ENCODE results near the gene MGAT5B.

GRCh38 chr17:76878568-76878967, 10.4 kb downstream of the MGAT5B start:
- TF ChIP-seq TAF1 (IDR thresholded peaks at IDR 0.05; ENCODE audit: borderline replicate concordance, insufficient read depth, low read length) (no peak), POLR2AphosphoS5 (IDR thresholded peaks at IDR 0.05; ENCODE audit: low read depth, low read length) (no peak)
- TF ChIP-seq, protein P1, sequence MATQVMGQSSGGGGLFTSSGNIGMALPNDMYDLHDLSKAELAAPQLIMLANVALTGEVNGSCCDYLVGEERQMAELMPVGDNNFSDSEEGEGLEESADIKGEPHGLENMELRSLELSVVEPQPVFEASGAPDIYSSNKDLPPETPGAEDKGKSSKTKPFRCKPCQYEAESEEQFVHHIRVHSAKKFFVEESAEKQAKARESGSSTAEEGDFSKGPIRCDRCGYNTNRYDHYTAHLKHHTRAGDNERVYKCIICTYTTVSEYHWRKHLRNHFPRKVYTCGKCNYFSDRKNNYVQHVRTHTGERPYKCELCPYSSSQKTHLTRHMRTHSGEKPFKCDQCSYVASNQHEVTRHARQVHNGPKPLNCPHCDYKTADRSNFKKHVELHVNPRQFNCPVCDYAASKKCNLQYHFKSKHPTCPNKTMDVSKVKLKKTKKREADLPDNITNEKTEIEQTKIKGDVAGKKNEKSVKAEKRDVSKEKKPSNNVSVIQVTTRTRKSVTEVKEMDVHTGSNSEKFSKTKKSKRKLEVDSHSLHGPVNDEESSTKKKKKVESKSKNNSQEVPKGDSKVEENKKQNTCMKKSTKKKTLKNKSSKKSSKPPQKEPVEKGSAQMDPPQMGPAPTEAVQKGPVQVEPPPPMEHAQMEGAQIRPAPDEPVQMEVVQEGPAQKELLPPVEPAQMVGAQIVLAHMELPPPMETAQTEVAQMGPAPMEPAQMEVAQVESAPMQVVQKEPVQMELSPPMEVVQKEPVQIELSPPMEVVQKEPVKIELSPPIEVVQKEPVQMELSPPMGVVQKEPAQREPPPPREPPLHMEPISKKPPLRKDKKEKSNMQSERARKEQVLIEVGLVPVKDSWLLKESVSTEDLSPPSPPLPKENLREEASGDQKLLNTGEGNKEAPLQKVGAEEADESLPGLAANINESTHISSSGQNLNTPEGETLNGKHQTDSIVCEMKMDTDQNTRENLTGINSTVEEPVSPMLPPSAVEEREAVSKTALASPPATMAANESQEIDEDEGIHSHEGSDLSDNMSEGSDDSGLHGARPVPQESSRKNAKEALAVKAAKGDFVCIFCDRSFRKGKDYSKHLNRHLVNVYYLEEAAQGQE (IDR thresholded peaks at IDR 0.05; ENCODE audit: insufficient read depth in 1 of 2, low read depth in 2 of 2, low read length in 2 of 2) = no peak

Measured in PFSK-1 (cell line).